ENCODE data around the gene UBE2C. TPM values are rescaled to one million over a fixed set of nuclear protein-coding genes. Genes with fewer than 3 reads are reported as not detected.

UBE2C gene
- total and polyA plus RNA-seq, 2 experiments from 2014 or later, result 26.7 to 46.9 TPM

DNA sequence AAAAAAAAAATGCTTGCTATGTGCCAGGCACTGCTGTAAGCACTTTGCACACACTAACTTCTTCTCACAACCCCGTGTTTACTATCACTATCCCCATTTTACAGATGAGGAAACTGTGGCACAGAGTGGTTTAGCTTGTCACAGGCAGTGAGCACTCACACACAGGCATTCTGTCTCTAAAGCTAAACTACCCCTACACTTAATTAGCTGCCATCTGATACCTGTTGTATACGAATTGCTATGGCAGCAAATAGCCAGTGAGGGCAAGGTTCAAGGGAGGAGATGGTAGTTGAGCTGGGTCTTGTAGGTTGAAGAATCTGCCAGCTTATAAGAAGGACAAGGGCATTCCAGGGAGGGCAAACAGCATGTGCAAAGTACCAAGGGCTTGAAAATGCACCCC lies 9.5 kb downstream of the UBE2C start:
- H3K4me2 ChIP-seq, result no peak overlapping the region
- 62% methylated on average over 2 of the region's 2 CpGs for WGBS (ENCODE audit: low lambda C conversion rate, missing lambda C conversion rate)
- DNase-seq (ENCODE audit: low spot score), result no peak
- H3K9me2 ChIP-seq (replicated peaks; ENCODE audit: insufficient read depth), result no peaks in the 10 kb centered on the region
- H2AFZ ChIP-seq, result no peak overlapping the region
- H3K79me2 ChIP-seq, result no peaks in the 10 kb centered on the region
- H3K4me3 ChIP-seq, result no peak overlapping the region
- H3K9me3 ChIP-seq (ENCODE audit: low read depth), result no peaks in the 10 kb centered on the region
- H3K27me3 ChIP-seq, result no peaks in the 10 kb centered on the region
- H3K27ac ChIP-seq, result no peak overlapping the region
- peaks cover 4% of the 10 kb centered on the region for H3K4me1 ChIP-seq (ENCODE audit: insufficient read depth)
- H3K36me3 ChIP-seq (replicated peaks; ENCODE audit: insufficient read depth, low read depth), result no peaks in the 10 kb centered on the region
- H4K20me1 ChIP-seq (ENCODE audit: insufficient read depth, poor library complexity, severe bottlenecking), result no peaks in the 10 kb centered on the region
- TF ChIP-seq EZH2phosphoT487 (IDR thresholded peaks at IDR 0.05; ENCODE audit: low read depth, severe bottlenecking, unreplicated experiment) (no peak), EZH2 (IDR thresholded peaks at IDR 0.05; ENCODE audit: borderline replicate concordance) (no peak)
- TF ChIP-seq, protein P1, sequence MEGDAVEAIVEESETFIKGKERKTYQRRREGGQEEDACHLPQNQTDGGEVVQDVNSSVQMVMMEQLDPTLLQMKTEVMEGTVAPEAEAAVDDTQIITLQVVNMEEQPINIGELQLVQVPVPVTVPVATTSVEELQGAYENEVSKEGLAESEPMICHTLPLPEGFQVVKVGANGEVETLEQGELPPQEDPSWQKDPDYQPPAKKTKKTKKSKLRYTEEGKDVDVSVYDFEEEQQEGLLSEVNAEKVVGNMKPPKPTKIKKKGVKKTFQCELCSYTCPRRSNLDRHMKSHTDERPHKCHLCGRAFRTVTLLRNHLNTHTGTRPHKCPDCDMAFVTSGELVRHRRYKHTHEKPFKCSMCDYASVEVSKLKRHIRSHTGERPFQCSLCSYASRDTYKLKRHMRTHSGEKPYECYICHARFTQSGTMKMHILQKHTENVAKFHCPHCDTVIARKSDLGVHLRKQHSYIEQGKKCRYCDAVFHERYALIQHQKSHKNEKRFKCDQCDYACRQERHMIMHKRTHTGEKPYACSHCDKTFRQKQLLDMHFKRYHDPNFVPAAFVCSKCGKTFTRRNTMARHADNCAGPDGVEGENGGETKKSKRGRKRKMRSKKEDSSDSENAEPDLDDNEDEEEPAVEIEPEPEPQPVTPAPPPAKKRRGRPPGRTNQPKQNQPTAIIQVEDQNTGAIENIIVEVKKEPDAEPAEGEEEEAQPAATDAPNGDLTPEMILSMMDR (IDR thresholded peaks at IDR 0.05; ENCODE audit: poor library complexity), result no peak

DNA sequence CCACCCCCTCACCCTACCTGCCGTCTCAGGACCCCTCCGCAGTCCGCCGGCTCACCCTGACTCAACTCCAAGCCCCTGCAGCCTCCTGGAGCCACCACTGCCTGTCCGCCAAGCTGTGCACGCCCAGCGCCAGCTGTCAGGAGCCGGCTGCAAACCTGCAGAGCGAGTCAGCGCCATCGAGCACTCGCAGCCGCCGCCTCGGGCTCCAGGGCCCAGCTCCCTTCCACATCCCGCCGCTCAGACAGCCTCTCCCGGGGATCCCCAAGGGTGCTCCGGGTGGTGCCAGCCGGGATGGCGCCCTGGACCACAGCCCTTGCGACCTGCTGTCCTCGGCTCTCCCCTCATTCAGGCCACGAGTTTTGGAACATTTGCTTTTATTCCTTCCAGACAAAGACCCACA lies 10.4 kb downstream of the UBE2C start:
- no peaks in the 10 kb centered on the region for H4K20me1 ChIP-seq (ENCODE audit: insufficient read depth, poor library complexity, severe bottlenecking)
- no peaks in the 10 kb centered on the region for H3K9me2 ChIP-seq (replicated peaks; ENCODE audit: insufficient read depth)
- H3K27me3 ChIP-seq, result no peaks in the 10 kb centered on the region
- no peaks in the 10 kb centered on the region for H3K36me3 ChIP-seq (replicated peaks; ENCODE audit: insufficient read depth, low read depth)
- no peaks in the 10 kb centered on the region for H3K79me2 ChIP-seq
- peaks cover 4% of the 10 kb centered on the region for H3K4me1 ChIP-seq (ENCODE audit: insufficient read depth)
- no peak overlapping the region for H3K4me3 ChIP-seq
- H2AFZ ChIP-seq, result no peak overlapping the region
- H3K27ac ChIP-seq, result no peak overlapping the region
- no peak for DNase-seq (ENCODE audit: low spot score)
- no peaks in the 10 kb centered on the region for H3K9me3 ChIP-seq (ENCODE audit: low read depth)
- H3K4me2 ChIP-seq, result no peak overlapping the region
- TF ChIP-seq EZH2 (IDR thresholded peaks at IDR 0.05; ENCODE audit: borderline replicate concordance), result no peak
- no peak for TF ChIP-seq EZH2phosphoT487 (IDR thresholded peaks at IDR 0.05; ENCODE audit: low read depth, severe bottlenecking, unreplicated experiment)
- TF ChIP-seq, protein P1 (IDR thresholded peaks at IDR 0.05; ENCODE audit: poor library complexity), result no peak
- WGBS (ENCODE audit: low lambda C conversion rate, missing lambda C conversion rate), result 74% methylated on average over 23 of the region's 24 CpGs

DNA sequence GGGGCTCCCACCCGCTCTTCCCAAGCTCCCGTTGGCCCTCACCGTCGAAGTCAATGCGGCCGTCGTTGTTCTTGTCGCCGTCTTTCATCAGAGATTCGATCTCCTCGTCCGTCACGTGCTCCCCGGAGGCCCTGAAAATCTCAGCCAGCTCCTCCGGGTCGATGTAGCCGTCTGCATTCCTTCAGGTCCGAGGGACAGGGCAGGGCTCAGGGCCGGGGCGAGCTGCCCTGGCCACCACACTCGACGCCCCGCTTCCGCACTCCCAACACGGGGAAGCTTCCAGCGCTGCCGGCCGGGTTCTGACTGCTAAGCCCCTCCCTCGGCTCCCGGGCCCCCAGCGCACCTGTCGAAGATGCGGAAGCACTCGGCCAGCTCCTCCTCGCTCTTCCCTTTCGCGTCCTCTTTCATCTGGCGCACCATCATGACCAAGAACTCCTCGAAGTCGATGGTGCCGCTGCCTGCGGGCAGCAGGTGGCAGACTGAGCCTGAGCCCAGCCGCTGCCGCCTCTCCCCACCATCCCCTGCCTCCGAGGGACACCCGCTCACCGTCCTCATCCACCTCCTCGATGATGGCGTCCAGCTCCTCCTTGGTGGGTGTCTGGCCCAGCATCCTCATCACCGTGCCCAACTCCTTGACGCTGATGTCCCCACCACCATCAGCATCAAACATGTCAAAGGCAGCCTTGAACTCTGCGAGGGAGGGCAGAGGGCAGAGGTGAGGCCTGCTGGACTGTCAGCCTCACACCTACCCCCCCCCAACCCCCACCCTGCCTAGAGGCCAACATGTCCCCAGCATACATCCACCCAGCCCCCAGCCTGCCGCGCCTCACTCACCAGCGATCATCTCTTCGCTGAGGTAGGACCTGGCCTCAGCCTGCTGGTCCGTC lies 11.7 kb downstream of the UBE2C start:
- H3K4me2 ChIP-seq, result peak overlapping the region; percentile 68

More for the DNA sequence above, 11.7 kb downstream of the UBE2C start:
- Histone ChIP-seq H3K27ac (no peak overlapping the region), H4K20me1 (ENCODE audit: insufficient read depth, poor library complexity, severe bottlenecking) (no peaks in the 10 kb centered on the region), H3K79me2 (no peaks in the 10 kb centered on the region), H3K4me1 (ENCODE audit: insufficient read depth) (peaks cover 4% of the 10 kb centered on the region), H3K36me3 (replicated peaks; ENCODE audit: insufficient read depth, low read depth) (no peaks in the 10 kb centered on the region), H3K9me3 (ENCODE audit: low read depth) (no peaks in the 10 kb centered on the region), H3K27me3 (no peaks in the 10 kb centered on the region), H3K9me2 (replicated peaks; ENCODE audit: insufficient read depth) (no peaks in the 10 kb centered on the region), H2AFZ (peak overlapping the region; percentile 45), H3K4me3 (no peak overlapping the region)
- TF ChIP-seq, protein P1 (IDR thresholded peaks at IDR 0.05; ENCODE audit: poor library complexity), result peak; percentile 52
- TF ChIP-seq EZH2 (IDR thresholded peaks at IDR 0.05; ENCODE audit: borderline replicate concordance), result no peak
- no peak for TF ChIP-seq EZH2phosphoT487 (IDR thresholded peaks at IDR 0.05; ENCODE audit: low read depth, severe bottlenecking, unreplicated experiment)
- DNase-seq (ENCODE audit: low spot score), result peak; percentile 59
- WGBS (ENCODE audit: low lambda C conversion rate, missing lambda C conversion rate), result 39% methylated on average over 41 of the region's 57 CpGs

Measured in hepatocyte (in vitro differentiated cells).